Measurements from ENCODE around the gene PRMT6.
A peak's percentile ranks its signal among the peaks of the same experiment; 100 is the strongest.
"Not testable (repeated sequence)": the region's sequence is repeated elsewhere in the genome, so short reads cannot be mapped to it uniquely, and the experiment has no call there.

PRMT6 gene

DNA sequence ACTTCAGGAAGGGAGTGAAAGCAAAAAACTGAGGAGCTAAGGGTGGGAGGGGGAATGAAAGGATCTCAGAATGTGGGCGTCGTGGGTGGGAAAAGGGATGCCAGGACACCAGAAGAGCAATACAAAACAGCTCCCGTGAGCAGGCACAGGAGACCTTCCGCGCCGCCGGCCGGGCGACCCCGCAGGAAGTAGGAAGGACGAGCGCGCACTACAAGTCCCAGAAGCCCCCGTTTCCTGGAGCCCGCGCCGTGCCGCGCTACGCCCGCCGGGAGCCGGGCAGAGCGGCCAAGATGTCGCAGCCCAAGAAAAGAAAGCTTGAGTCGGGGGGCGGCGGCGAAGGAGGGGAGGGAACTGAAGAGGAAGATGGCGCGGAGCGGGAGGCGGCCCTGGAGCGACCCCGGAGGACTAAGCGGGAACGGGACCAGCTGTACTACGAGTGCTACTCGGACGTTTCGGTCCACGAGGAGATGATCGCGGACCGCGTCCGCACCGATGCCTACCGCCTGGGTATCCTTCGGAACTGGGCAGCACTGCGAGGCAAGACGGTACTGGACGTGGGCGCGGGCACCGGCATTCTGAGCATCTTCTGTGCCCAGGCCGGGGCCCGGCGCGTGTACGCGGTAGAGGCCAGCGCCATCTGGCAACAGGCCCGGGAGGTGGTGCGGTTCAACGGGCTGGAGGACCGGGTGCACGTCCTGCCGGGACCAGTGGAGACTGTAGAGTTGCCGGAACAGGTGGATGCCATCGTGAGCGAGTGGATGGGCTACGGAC is at the start of gene PRMT6:
Gene PRMT6 (plus strand): TSS at position 249 of the 771 bp plus-strand sequence. CDS start 42 bp downstream, at position 291.
- peak; percentile 92 for DNase-seq

DNA sequence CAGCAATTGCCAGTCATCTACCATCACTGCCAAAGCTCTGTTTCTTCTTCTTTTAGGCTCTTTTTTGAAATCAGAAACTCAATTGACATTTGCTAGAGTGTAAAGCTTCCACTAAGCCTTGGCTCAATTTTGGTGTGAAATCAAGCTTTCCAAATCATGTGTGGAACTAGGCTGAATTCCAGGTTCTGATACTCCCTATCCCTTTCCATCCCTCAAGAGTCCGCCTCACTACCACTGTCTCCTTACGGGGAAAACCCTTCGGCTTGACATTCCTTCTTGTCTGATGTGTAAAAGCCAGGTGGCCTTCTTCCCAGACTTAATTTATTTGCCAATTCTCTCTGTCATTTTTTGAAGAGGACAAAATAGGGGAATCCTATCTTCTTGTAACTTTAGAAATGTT is 47.2 kb upstream of the PRMT6 start:
- no peak for DNase-seq

DNA sequence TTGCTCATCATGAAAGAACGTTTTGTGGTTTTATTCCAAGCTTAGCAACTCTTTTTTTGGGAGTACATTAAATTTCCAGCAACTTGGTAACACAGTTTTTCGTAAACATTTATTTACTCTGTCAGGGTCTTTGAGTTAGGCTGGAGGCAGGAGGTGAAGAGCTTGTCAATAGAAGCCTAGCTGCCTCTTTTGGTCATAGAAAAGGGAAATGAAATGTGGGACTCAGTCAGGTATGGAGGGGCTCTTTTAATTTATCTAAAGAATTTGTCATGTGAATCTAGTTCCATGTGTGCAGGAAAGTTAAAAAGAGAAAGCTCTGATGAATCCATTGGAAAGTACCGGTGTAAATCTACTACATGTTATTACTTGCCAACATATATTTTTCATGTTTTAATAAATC is 45.9 kb upstream of the PRMT6 start:
- no peak for DNase-seq

DNA sequence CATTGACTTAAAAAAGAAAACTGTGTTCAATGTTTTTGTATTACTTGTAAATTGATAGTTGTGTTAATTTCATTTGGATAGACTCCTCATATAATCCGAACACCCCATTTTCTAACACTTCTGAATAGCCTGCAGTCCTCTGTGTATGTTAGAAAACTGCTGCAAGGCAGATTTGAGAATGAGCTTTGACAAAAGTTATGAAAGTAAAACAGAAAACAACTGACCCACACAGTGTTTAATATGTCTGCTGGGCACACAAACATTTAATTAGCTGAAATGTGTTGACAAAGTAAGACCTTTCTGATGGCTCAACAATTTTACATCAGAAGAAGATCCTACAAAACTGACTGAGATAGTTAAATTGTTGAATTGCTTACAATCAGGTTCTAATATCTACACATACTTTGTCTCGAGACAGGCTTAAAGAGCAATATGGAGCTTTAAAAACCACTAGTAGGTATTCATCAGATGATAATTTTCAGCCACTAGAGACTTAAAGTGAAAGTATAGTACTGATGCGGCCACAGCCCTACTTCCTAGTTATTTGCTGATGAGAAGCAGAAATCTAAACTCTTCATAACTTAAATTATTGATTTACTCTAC is 40.0 kb upstream of the PRMT6 start:
- DNase-seq = no peak

DNA sequence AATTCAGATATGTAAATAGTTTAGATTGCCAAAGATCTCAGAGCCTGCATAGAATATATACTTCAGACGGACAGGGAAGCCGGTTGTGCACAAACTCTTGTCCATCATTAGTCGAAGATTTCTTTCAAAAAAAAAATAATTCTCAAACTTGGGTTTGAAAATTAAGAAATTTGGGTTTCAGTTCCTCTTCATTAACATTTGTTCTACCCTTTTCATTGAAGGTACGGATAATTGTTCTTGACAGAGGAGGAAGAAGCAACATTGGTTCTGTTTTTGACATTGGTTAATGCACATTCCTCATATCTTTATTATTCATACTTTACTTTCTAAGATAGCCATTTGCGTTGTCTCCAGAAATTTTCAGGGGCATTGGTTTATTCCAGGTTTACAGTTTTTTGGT is 38.0 kb upstream of the PRMT6 start:
- DNase-seq = no peak

DNA sequence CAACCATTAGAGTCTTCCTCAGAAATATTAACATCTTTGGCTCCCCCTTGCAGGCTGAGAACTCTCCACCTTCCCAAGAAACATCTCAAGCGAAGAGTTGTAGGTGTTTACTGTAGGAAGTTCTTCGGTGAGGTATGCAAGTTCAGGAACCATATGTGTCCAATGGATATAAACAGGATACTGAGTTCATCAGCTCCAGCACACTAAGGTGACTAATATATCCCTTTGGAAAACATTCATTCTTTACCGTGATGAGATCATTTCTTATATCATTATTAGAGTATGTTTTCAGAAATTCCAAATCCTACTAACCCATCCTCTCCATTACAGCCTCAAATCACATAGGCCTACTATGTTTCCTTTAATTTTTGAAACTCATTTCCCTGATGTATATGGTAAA is 37.3 kb upstream of the PRMT6 start:
- DNase-seq = no peak

DNA sequence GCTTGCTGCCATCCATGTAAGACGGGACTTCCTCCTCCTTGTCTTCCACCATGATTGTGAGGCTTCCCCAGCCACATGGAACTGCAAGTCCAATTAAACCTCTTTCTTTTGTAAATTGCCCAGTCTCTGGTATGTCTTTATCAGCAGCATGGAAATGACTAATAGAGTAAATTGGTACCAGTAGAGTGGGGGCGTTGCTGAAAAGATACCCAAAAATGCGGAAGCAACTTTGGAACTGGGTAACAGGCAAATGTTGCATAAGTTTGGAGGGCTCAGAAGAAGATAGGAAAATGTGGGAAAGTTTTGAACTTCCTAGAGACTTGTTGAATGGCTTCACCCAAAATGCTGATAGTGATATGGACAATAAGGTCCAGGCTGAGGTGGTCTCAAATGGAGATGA is 17.6 kb upstream of the PRMT6 start:
- not testable (repeated sequence) for DNase-seq

DNA sequence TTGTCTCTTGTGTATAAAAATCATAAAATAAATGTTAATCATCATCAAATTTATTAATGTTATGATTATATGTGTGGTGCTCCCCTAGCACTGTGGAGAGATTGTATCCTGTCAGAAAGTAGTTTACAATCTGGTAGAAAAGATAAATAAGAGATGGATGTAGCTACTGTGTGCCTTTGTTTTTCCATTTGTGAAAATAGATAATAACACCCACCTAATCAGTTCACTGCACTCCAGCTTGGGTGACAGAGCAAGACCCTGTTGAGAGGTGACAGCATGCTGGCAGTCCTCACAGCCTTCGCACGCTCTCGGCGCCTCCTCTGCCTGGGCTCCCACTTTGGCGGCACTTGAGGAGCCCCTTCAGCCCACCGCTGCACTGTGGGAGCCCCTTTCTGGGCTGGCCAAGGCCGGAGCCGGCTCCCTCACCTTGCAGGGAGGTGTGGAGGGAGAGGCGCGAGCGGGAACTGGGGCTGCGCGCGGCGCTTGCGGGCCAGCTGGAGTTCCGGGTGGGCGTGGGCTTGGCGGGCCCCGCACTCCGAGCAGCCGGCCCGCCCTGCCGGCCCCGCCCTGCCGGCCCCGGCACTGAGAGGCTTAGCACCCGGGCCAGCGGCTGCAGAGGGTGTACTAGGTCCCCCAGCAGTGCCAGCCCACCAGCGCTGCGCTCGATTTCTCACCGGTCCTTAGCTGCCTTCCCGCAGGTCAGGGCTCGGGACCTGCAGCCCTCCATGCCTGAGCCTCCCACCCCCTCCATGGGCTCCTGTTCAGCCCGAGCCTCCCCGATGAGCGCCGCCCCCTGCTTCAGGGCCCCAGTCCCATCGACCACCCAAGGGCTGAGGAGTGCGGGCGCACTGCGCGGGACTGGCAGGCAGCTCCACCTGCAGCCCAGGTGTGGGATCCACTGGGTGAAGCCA is 11.9 kb upstream of the PRMT6 start:
- not testable (repeated sequence) for DNase-seq

DNA sequence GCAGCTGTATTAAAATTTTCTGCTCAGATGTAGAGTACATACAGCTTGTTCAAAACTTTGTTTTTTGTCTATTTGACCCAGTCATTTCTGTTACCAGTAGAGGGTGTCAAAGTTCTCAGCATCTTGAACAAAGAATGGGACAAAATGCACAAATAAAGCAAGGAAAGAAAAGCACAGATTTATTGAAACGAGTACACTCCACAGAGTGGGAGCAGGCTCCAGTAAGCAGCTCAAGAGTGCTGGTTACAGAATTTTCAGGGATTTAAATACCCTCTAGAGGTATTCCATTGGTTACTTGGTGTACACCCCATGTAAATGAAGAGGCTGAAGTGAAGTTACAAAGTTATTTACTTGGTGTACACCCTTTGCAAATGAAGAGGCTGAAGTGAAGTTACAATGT is 8.9 kb upstream of the PRMT6 start:
- no peak for DNase-seq

DNA sequence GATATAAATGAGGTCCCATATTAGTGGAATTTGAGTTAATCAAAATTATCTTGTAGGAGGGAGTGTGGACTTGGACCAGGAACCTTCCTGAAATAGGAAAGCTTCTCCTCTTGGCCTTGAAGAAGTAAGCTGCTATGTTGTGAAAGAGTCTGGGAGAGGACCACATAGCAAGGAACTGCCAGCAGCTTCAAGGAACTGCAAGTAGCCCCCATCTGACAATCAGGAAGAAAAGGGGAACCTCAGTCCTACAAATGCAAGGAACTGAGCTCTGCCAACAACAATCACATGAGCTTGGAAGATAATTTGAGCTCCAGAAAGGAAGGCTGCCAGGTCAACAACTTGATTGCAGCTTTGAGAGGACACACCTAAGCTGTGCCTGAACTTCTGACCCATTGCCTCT is 8.2 kb upstream of the PRMT6 start:
- no peak for DNase-seq

DNA sequence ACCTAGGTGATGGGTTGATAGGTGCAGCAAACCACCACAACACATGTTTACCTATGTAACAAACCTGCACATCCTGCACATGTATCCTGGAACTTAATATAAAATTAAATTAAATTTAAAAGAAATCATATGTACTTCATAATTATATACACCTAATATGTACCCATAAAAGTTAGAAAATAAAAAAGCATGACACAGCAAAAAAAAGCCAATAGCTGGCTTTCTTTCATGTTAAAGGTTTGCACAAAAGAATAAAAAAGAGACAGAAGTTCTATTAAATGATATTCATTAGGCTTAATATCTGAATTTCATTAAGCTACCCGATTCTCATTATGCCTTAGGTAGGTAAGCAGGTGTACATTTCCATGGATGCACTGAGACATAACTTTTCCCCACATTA is 5.2 kb upstream of the PRMT6 start:
- DNase-seq = no peak

DNA sequence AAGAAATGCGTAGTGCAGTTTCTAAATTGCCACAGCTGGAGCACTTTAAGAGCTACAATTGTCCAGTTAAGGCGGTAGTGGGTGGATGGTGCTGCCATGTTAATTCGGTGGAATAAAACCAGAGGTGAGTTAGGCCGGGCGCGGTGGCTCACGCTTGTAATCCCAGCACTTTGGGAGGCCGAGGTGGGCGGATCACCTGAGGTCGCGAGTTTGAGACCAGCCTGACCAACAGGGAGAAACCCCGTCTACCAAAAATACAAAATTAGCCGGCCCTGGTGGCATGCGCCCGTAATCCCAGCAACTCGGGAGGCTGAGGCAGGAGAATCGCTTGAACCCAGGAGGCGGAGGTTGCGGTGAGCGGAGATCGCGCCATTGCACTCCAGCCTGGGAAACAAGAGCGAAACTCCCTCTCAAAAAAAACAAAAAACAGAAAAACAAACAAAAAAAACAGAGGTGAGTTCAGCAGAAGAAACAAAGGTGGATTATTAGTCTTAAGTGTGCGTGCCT is 502 bp upstream of the PRMT6 start:
- DNase-seq = not testable (repeated sequence)

DNA sequence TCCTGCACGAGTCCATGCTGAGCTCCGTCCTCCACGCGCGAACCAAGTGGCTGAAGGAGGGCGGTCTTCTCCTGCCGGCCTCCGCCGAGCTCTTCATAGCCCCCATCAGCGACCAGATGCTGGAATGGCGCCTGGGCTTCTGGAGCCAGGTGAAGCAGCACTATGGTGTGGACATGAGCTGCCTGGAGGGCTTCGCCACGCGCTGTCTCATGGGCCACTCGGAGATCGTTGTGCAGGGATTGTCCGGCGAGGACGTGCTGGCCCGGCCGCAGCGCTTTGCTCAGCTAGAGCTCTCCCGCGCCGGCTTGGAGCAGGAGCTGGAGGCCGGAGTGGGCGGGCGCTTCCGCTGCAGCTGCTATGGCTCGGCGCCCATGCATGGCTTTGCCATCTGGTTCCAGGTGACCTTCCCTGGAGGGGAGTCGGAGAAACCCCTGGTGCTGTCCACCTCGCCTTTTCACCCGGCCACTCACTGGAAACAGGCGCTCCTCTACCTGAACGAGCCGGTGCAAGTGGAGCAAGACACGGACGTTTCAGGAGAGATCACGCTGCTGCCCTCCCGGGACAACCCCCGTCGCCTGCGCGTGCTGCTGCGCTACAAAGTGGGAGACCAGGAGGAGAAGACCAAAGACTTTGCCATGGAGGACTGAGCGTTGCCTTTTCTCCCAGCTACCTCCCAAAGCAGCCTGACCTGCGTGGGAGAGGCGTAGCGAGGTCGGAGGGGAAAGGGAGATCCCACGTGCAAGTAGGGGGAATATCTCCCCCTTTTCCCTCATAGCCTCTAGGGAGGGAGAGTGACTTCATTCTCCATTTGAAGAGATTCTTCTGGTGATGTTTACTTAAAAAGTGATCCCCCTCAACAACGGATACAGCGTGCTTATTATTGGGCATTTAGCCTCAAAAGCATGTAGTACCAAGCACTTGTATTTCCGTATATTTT is 991 bp downstream of the PRMT6 start:
- DNase-seq = peak; percentile 86

DNA sequence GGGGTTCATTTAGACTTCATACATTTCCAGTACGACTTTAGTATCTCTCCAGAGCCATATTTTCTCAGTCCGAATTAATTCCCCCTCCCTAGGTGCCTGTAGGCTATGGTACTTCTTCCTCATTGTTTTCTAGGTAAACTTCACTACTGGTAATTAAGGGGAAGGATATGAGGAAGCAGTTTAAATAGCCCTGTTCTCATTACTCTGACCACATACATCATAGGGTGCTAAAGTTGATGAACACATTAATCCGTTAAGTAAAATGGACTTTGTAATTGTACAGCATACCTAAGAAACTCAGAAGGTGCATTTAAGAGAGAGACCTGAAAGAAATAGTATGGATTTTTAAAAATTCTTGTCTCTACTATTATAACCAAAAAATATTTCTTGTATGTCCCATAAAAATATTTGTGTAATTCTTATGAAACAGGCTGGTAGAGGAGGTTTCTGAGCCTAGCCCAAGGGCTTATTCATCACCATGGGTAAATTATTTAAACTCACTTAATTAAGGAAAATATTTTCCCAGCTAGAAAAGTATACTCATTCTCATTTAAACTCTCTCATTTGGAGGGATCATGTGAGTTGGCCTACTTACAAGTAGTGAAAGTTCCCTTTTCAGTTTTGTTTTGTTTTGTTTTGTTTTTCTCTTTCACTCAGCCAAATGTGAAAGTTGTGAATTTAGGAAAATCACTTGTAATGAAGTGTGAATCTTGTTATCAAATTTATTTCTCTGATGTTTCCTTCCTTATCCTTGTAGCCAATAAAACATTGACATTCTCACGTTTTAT is 2.0 kb downstream of the PRMT6 start:
- no peak for DNase-seq

DNA sequence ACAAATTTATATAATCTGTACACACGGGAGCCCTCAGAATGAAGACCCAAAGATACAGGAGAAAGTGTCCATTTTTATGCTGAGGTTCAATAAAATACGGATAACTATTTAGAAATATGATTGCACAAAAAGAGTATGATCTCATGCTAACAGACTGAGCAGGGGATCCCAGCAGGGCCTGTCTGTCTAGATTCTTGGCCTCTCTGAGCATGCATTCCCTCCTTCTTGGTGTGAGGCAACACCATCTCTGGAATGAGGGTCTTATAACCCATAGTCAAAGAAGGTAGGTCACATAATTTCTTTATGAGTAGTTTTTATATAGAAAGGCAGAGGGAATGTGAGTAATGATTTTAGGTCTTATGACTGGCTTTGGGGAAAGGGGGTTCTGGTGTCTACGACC is 5.4 kb downstream of the PRMT6 start:
- no peak for DNase-seq

DNA sequence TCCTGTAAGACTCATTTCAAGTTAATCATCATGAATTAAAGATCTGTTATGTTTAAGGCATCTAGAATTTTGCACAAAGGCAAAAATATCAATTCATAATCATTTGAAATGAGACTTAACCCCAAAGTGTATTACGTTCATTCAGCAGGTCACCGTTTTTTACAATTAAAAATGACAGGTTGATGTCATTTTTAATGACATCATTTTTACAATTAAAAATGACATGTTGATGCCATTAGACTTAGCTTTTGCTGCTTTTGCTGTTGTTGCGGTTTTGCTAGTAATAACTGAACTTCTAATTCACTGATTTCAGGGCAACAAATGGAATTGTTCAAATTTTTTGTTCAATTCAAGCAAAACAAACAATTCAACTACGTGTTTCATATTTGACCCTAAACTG is 17.0 kb downstream of the PRMT6 start:
- DNase-seq = no peak

DNA sequence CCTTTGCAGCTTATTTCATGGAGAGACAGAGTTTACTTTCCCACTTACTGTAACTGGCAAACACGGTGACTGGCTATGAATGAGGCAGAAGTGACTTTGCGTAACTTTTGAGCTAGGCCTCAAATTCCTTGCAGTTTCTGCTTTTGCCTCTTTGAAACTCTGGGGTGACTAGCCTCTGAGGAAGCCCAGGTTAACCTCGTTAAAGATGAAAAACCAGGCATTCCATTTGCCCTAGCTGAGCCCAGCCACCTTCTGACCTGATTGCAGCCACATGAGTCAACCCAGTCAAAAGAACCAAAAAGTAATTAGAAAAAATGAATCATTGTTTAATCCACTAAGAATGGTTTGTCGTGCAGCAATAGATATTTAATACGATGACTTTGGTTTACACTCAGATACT is 20.4 kb downstream of the PRMT6 start:
- no peak for DNase-seq

DNA sequence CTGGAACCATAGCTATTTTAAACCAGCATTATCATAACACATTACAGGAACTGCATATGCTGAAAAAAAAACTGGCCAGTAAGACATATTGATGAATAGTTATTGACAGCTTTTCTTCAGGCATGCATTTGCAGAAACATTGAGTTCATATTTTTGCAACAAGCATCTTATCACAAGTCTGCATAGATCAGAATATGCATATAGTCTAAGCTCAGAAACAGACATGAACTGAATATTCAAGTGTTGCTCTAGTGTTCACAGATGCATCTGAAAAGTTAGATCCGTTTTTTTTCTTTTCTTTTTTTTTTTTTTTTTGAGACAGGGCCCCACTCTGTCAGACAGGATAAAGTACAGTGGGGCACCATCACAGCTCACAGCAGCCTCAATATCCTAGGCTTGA is 22.8 kb downstream of the PRMT6 start:
- no peak for DNase-seq

DNA sequence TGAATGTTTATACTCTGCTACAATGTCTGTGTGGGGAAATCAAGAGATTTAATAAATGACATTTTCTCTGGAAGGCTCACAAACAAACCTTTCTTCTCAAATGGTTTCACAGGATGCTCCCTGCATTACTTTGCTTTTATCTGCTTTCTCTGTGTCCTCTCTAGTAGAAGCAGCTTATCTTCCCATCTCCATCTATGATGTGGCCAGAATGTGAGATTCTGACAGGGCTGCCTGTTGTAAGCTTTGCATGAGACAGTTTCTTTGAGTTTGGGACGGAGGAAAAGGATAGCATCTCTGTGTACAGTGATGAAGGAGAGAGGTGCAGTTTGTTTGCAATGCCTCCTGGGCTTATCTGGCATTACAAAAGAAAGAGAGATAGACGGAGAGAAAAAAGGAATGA is 24.6 kb downstream of the PRMT6 start:
- no peak for DNase-seq

DNA sequence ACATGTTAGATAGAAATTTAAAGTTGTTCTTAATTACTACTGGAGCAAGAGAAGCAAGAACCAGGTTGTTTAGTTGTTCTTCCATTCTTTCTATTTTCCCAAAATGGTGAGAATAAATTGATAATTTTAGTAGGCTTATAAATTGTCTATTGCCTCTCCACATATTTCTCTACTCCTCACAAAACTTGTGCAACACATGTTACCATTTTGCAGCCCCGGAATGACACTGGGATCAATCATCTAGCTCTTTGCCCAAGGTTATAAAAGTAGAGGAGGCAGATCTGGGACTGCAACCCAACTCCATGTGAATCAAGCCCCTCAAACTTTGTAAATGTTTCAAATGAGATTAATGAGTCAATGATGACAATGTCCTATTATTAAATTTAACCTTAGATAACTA is 34.9 kb downstream of the PRMT6 start:
- no peak for DNase-seq

DNA sequence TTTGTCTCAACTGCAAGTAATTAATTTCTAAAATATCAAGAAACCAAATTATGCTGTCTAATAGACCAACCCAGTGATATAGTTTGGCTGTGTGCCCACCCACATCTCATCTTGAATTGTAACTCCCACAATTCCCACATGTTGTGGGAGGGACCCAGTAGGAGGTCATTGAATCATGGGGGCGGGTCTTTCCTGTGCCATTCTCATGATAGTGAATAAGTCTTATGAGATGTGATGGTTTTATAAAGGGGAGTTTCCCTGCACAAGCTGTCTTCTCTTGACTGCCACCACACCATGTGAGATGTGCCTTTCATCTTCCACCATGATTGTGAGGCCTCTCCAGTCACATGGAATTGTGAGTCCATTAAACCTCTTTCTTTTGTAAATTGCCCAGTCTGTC is 36.9 kb downstream of the PRMT6 start:
- not testable (repeated sequence) for DNase-seq

DNA sequence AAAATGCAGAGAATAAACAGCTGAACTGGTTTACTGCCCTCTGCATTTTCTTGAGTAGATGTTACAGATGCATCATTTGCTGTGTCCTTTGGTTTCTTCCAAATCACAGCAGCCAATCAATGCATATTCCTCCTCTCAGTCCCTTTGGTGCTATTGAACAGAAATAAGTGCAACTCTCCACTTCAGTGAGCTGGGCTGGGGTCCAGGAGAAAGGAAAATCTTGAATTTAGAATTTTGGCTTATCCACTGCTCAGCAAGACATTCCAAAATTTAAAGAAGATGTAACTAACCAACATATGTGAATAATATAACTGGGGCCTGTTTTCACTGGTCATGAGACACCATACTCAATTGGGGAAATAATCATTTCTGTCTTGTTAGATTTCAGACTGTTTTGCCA is 39.2 kb downstream of the PRMT6 start:
- DNase-seq = no peak
